ENCODE measurements around the gene COL7A1. TPM values are rescaled to one million over a fixed set of nuclear protein-coding genes. Genes with fewer than 3 reads are reported as not detected.

The COL7A1 gene
- total RNA-seq, 1 donor from 2014 or later, result 1.5 TPM

DNA sequence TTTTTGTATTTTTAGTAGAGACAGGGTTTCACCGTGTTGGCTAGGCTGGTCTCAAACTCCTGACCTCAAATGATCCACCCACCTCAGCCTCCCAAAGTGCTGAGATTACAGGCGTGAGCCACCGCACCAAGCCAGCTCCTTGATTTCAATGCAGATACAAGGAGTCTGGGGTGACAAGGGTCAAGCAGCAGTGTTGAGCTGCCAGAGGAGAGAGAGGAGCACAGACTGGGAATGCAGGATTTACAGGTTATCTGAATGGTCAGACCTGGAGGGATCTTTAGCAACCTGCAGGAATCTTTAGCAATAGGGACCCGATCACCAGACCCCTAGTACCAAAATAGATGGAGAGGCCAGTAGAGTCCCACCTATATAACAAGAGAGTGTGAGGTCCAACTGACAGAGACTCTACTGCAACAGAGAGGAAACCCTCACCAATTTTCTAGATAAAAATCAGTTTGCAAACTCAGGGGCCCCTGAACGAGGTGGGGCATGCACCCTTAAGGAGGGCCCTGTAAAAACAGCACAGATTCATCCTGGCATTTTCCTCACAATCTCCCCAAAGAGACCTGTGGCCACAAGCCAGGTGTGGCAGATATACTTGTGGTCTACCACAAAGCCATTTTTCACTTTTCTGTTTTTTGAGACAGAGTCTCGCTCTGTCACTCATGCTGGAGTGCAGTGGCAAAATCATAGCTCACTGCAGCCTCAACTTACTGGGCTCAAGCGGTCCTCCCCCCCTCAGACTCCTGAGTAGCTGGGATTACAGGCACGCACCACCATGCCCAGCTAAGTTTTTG, 80.5 kb downstream of the COL7A1 start:
- no peak for DNase-seq
- Mint-ChIP-seq H3K4me3 (no peak overlapping the region), H3K9me3 (no peaks in the 10 kb centered on the region), H3K4me1 (peaks cover 5% of the 10 kb centered on the region), H3K27ac (no peak overlapping the region), H3K27me3 (no peaks in the 10 kb centered on the region), H3K36me3 (ENCODE audit: low read depth) (no peaks in the 10 kb centered on the region)
- no peak for ATAC-seq (ENCODE audit: low read depth)
- ChIA-PET POLR2A (no interaction called here), CTCF (no interaction called here)
- intact Hi-C loops (cut with micrococcal nuclease), result no loop called here
- TF ChIP-seq, protein P1, sequence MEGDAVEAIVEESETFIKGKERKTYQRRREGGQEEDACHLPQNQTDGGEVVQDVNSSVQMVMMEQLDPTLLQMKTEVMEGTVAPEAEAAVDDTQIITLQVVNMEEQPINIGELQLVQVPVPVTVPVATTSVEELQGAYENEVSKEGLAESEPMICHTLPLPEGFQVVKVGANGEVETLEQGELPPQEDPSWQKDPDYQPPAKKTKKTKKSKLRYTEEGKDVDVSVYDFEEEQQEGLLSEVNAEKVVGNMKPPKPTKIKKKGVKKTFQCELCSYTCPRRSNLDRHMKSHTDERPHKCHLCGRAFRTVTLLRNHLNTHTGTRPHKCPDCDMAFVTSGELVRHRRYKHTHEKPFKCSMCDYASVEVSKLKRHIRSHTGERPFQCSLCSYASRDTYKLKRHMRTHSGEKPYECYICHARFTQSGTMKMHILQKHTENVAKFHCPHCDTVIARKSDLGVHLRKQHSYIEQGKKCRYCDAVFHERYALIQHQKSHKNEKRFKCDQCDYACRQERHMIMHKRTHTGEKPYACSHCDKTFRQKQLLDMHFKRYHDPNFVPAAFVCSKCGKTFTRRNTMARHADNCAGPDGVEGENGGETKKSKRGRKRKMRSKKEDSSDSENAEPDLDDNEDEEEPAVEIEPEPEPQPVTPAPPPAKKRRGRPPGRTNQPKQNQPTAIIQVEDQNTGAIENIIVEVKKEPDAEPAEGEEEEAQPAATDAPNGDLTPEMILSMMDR (IDR thresholded peaks at IDR 0.05), result no peak

Other genes starting within 250 kb of the COL7A1 start
- not detected in 2 replicates for gene FBXW12, start 223.1 kb downstream of the COL7A1 start, total RNA-seq
- gene PLXNB1, start 165.2 kb downstream of the COL7A1 start, total RNA-seq, result 3.5 and 5.4 TPM in 2 replicates
- gene CCDC51, start 155.2 kb downstream of the COL7A1 start, total RNA-seq, result 8.7 and 8.8 TPM in 2 replicates
- gene TMA7, start 155.1 kb downstream of the COL7A1 start, total RNA-seq, result 216 and 296 TPM in 2 replicates
- 10.5 and 14.6 TPM in 2 replicates for gene ATRIP, start 148.6 kb downstream of the COL7A1 start, total RNA-seq
- gene SHISA5, start 91.2 kb downstream of the COL7A1 start, total RNA-seq, result 95.7 and 108 TPM in 2 replicates
- gene PFKFB4, start 38.5 kb downstream of the COL7A1 start, total RNA-seq, result 2.0 and 3.2 TPM in 2 replicates
- not detected in 2 replicates for gene UCN2, start 31.5 kb downstream of the COL7A1 start, total RNA-seq
- gene UQCRC1, start 14.3 kb upstream of the COL7A1 start, total RNA-seq, result 117 and 118 TPM in 2 replicates
- gene TMEM89, start 26.4 kb upstream of the COL7A1 start, total RNA-seq, result not detected in 2 replicates
- 12.4 and 21.5 TPM in 2 replicates for gene SLC26A6, start 40.1 kb upstream of the COL7A1 start, total RNA-seq
- 1.5 and 2.3 TPM in 2 replicates for gene CELSR3, start 67.6 kb upstream of the COL7A1 start, total RNA-seq
- gene NCKIPSD, start 90.6 kb upstream of the COL7A1 start, total RNA-seq, result 9.2 and 9.7 TPM in 2 replicates
- 83.2 and 94.1 TPM in 2 replicates for gene IP6K2, start 121.9 kb upstream of the COL7A1 start, total RNA-seq